WTC11 (cell line): ENCODE data around the gene LYZL2. TPM values are rescaled to one million over a fixed set of nuclear protein-coding genes. Genes with fewer than 3 reads are reported as not detected.
A peak's percentile ranks its signal among the peaks of the same experiment; 100 is the strongest.

ENCODE experiments used
- ATAC-seq: fragments of 200-7000 bp; cut with Tn5 transposase; 2 replicates; pipeline ENCODE4 v1.10.0; 2021; ENCODE audit warnings: mild to moderate bottlenecking, moderate library complexity
- CTCF ChIA-PET: fragments of 300-600 bp; sonication (Branson Sonifier 250); formaldehyde crosslinking; loops from one replicate; lab custom pipeline; 2021; ENCODE audit warnings: antibody characterized with exemption; lab: Charles Lee
- POLR2A ChIA-PET: fragments of 350-600 bp; sonication (Branson Sonifier 250); formaldehyde crosslinking; loops from one replicate; lab custom pipeline; 2021; ENCODE audit warnings: antibody characterized with exemption; lab: Charles Lee
- DNase-seq: peaks from one replicate; pipeline ENCODE4 v3.0.0; 2021; ENCODE audit warnings: low spot score
- H3K27ac Mint-ChIP-seq: 2 replicates; pipeline ENCODE4 v1.8.0; 2021; ENCODE audit warnings: mixed read lengths
- H3K27me3 Mint-ChIP-seq: 2 replicates; pipeline ENCODE4 v1.8.0; 2021; ENCODE audit warnings: low read depth, mild to moderate bottlenecking, moderate library complexity, mixed read lengths
- H3K36me3 Mint-ChIP-seq: 2 replicates; pipeline ENCODE4 v1.8.0; 2021; ENCODE audit warnings: mixed read lengths
- H3K4me1 Mint-ChIP-seq: 2 replicates; pipeline ENCODE4 v1.8.0; 2022; ENCODE audit warnings: mixed read lengths
- H3K4me3 Mint-ChIP-seq: 2 replicates; pipeline ENCODE4 v1.8.0; 2021; ENCODE audit warnings: mild to moderate bottlenecking, moderate library complexity, mixed read lengths
- H3K9me3 Mint-ChIP-seq: 2 replicates; pipeline ENCODE4 v1.8.0; 2021; ENCODE audit warnings: mixed read lengths
- ATF3 ChIP-seq: sonication (generic); formaldehyde crosslinking; conservative IDR thresholded peaks from 2 replicates; pipeline ENCODE4 v1.8.1; 2022; ENCODE audit warnings: mild to moderate bottlenecking, missing genetic modification reagents
- CDX4 ChIP-seq: fragments of 250-450 bp; sonication (Bioruptor Pico); IDR thresholded peaks from 2 replicates; pipeline ENCODE4 v1.9.0; 2021; ENCODE audit warnings: moderate library complexity, mild to moderate bottlenecking, inconsistent platforms, borderline replicate concordance
- CTCF ChIP-seq: fragments of 200-600 bp; IDR thresholded peaks from 2 replicates; pipeline ENCODE4 v1.8.0; 2022; ENCODE audit warnings: antibody characterized with exemption
- EMX1 ChIP-seq: fragments of 250-450 bp; sonication (Bioruptor Pico); IDR thresholded peaks from 2 replicates; pipeline ENCODE4 v1.8.0; 2021; ENCODE audit warnings: mild to moderate bottlenecking
- FOXP4 ChIP-seq: sonication (generic); formaldehyde crosslinking; IDR thresholded peaks from 2 replicates; pipeline ENCODE4 v1.8.0; 2022; ENCODE audit warnings: mild to moderate bottlenecking, missing genetic modification reagents
- GRHL2 ChIP-seq: fragments of 250-450 bp; sonication (Bioruptor Pico); IDR thresholded peaks from 2 replicates; pipeline ENCODE4 v1.8.0; 2022; ENCODE audit warnings: mild to moderate bottlenecking, moderate library complexity; ENCODE audit not compliant: insufficient replicate concordance, severe bottlenecking
- HMGXB4 ChIP-seq: sonication (generic); formaldehyde crosslinking; IDR thresholded peaks from 2 replicates; pipeline ENCODE4 v1.8.1; 2023; ENCODE audit warnings: mild to moderate bottlenecking, moderate library complexity, missing genetic modification reagents
- NFYB ChIP-seq: sonication (generic); formaldehyde crosslinking; conservative IDR thresholded peaks from 2 replicates; pipeline ENCODE4 v1.8.0; 2022; ENCODE audit warnings: low read depth, missing genetic modification reagents
- NR3C1 ChIP-seq: sonication (generic); formaldehyde crosslinking; conservative IDR thresholded peaks from 2 replicates; pipeline ENCODE4 v1.8.1; 2023; ENCODE audit warnings: low read depth, mild to moderate bottlenecking, missing genetic modification reagents
- PREB ChIP-seq: sonication (generic); formaldehyde crosslinking; IDR thresholded peaks from 2 replicates; pipeline ENCODE4 v1.8.1; 2022; ENCODE audit warnings: mild to moderate bottlenecking, missing genetic modification reagents, moderate library complexity, borderline replicate concordance
- SP1 ChIP-seq: sonication (generic); formaldehyde crosslinking; conservative IDR thresholded peaks from 2 replicates; pipeline ENCODE4 v1.8.1; 2022; ENCODE audit warnings: missing genetic modification reagents
- TCF7 ChIP-seq: sonication (generic); formaldehyde crosslinking; IDR thresholded peaks from 2 replicates; pipeline ENCODE4 v1.8.0; 2022; ENCODE audit warnings: mild to moderate bottlenecking, low read depth, missing genetic modification reagents, moderate library complexity
- USF1 ChIP-seq: sonication (generic); formaldehyde crosslinking; IDR thresholded peaks from 2 replicates; pipeline ENCODE4 v1.8.0; 2022; ENCODE audit warnings: mild to moderate bottlenecking, missing genetic modification reagents
- USF2 ChIP-seq: sonication (generic); formaldehyde crosslinking; IDR thresholded peaks from 2 replicates; pipeline ENCODE4 v1.8.1; 2023; ENCODE audit warnings: mild to moderate bottlenecking, missing genetic modification reagents, moderate library complexity
- ZNF219 ChIP-seq: sonication (generic); formaldehyde crosslinking; IDR thresholded peaks from 2 replicates; pipeline ENCODE4 v1.8.0; 2023; ENCODE audit warnings: missing genetic modification reagents, mild to moderate bottlenecking, borderline replicate concordance
- ZNF281 ChIP-seq: sonication (generic); formaldehyde crosslinking; IDR thresholded peaks from 2 replicates; pipeline ENCODE4 v1.8.0; 2023; ENCODE audit warnings: mild to moderate bottlenecking, missing genetic modification reagents
- ZNF425 ChIP-seq: fragments of 250-450 bp; sonication (Bioruptor Pico); conservative IDR thresholded peaks from 2 replicates; pipeline ENCODE4 v1.9.0; 2021; ENCODE audit warnings: mild to moderate bottlenecking
- ZNF671 ChIP-seq: fragments of 250-450 bp; sonication (Bioruptor Pico); IDR thresholded peaks from 2 replicates; pipeline ENCODE4 v1.8.0; 2021; ENCODE audit warnings: mild to moderate bottlenecking
- ZSCAN18 ChIP-seq: fragments of 250-450 bp; sonication (Bioruptor Pico); IDR thresholded peaks from 2 replicates; pipeline ENCODE4 v2.1.2; 2022; ENCODE audit warnings: mild to moderate bottlenecking, moderate library complexity
- total RNA-seq: library from RNA; stranded (reverse); gene quantifications from 3 replicates; pipeline ENCODE4 v1.2.3, GENCODE V29; 2021

LYZL2 gene
- total RNA-seq, 1 experiment from 2014 or later = not detected

- no peak for TF ChIP-seq ZNF281 (CRISPR knock-in tag)
- TF ChIP-seq GRHL2 = no peak
- TF ChIP-seq TCF7 = no peak
- no peak for TF ChIP-seq SP1 (CRISPR knock-in tag)
Measured at GRCh38 chr10:30589441-30589840, 40.1 kb downstream of the LYZL2 start (continued).

GRCh38 chr10:30587522-30588031 is 42.0 kb downstream of the LYZL2 start:
- Mint-ChIP-seq H3K36me3 (no peaks in the 10 kb centered on the region), H3K4me1 (peaks cover 16% of the 10 kb centered on the region), H3K9me3 (0 out of 2 replicates have a peak, but pooled peaks cover 3% of the 10 kb centered on the region), H3K27me3 (peaks cover 12% of the 10 kb centered on the region), H3K27ac (no peak overlapping the region), H3K4me3 (no peak overlapping the region)
- DNase-seq (peak; percentile 46), ATAC-seq (peak; percentile 83)
- ChIA-PET CTCF (interaction anchor here (0.7 to 1.5 kb wide), 3 partner anchors 174 to 228 kb away, joined by 3 to 6 read pairs (median 3); no protein-coding TSS in a partner anchor), POLR2A (no interaction called here)
- TF ChIP-seq CTCF = no peak
- TF ChIP-seq EMX1 (CRISPR knock-in tag) = no peak
- no peak for TF ChIP-seq FOXP4 (CRISPR knock-in tag)
- no peak for TF ChIP-seq NFYB
- TF ChIP-seq CDX4 = no peak
- no peak for TF ChIP-seq ZNF671
- no peak for TF ChIP-seq ZNF219
- no peak for TF ChIP-seq USF1 (CRISPR knock-in tag)
- no peak for TF ChIP-seq ATF3 (CRISPR knock-in tag)
- TF ChIP-seq HMGXB4 (CRISPR knock-in tag) = no peak
- no peak for TF ChIP-seq ZNF425
- TF ChIP-seq ZSCAN18 = no peak
- no peak for TF ChIP-seq PREB
- TF ChIP-seq NR3C1 (CRISPR knock-in tag) = no peak
- no peak for TF ChIP-seq USF2 (CRISPR knock-in tag)
